Caki2 (cell line): ENCODE results near the gene PSD2. TPM values are rescaled to one million over a fixed set of nuclear protein-coding genes. Genes with fewer than 3 reads are reported as not detected.

Experiments used
- DNase-seq: peaks from one replicate; pipeline ENCODE4 v3.0.0-alpha.2; 2015; ENCODE audit warnings: low read depth
- in situ Hi-C: cut with HindIII; loops from 2 replicates; pipeline ENCODE4 v1.10.0; 2016; ENCODE audit warnings: low sequenced_read_pairs, low pct_unique_long_range_greater_than_20kb, mixed read lengths
- total RNA-seq: library from RNA; depleted of rRNA; stranded (reverse); fragments of >200 nt; shearing (Covaris generic); gene quantifications from 2 replicates; pipeline ENCODE4 v1.2.3, GENCODE V29; 2014; ENCODE audit warnings: low replicate concordance; rRNA removed

The PSD2 gene
- total RNA-seq, 1 experiment from 2014 or later, result not detected

GRCh38 chr5:139881143-139881733 is 85.6 kb downstream of the PSD2 start:
- DNase-seq, result no peak
- in situ Hi-C loops, result no loop called here

DNA sequence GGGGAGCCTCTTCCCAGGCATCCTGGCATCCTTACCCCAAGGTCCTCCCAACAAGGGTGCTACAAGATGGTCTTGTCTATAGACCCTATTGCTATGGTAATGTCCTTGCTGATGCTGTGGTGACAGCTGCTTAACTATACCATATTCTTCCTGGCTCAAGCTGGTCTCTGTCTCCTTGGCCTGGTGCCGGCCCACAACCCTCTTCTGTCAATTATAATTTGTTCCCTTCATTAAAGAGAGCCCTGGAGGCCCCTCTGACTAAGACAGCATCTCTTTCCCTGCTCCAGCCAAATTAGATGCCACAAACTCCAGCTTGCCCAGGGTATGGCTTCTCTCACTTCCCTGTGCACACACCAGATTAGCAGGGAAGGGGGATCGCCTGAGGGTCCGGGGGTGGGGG is 86.7 kb downstream of the PSD2 start:
- in situ Hi-C loops, result no loop called here

GRCh38 chr5:139882961-139883539 is 87.4 kb downstream of the PSD2 start:
- no peak for DNase-seq

More for the DNA sequence above, 86.7 kb downstream of the PSD2 start:
- no peak for DNase-seq

GRCh38 chr5:139884144-139884543 is 88.5 kb downstream of the PSD2 start:
- DNase-seq, result no peak
- in situ Hi-C loops, result no loop called here

More at GRCh38 chr5:139882961-139883539, 87.4 kb downstream of the PSD2 start:
- in situ Hi-C loops, result no loop called here

- in situ Hi-C loops, result no loop called here
- DNase-seq, result no peak
These were observed 89.1 kb downstream of the PSD2 start for GRCh38 chr5:139884734-139885133.

- in situ Hi-C loops, result no loop called here
- DNase-seq, result no peak
These were observed 89.7 kb downstream of the PSD2 start for GRCh38 chr5:139885172-139885856.

- no peak for DNase-seq
- in situ Hi-C loops, result no loop called here
These were observed 90.2 kb downstream of the PSD2 start for GRCh38 chr5:139885857-139886208.

- DNase-seq, result no peak
- in situ Hi-C loops, result no loop called here
These were observed 90.6 kb downstream of the PSD2 start for GRCh38 chr5:139886213-139886612.

- DNase-seq, result no peak
- in situ Hi-C loops, result no loop called here
These were observed 92.8 kb downstream of the PSD2 start for GRCh38 chr5:139888370-139888769.

DNA sequence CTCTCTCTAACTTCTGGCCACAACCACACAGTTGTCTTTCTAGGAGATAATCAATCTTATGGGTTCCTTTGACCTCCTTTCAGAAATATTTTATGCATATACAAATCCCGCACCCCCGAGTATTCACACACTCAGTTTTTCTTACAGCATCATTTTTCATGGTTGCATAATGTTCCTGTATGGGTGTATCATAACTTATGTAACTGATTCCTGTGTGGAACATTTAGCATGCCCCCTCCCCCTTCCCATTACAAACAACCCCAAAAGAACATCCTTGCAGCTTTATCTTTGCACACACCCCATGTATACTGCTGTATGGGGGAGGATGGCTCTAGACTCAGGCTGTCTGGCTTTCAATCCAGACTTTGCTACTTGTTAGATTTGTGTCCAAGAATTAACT is 93.8 kb downstream of the PSD2 start:
- in situ Hi-C loops, result no loop called here
- DNase-seq, result no peak

DNA sequence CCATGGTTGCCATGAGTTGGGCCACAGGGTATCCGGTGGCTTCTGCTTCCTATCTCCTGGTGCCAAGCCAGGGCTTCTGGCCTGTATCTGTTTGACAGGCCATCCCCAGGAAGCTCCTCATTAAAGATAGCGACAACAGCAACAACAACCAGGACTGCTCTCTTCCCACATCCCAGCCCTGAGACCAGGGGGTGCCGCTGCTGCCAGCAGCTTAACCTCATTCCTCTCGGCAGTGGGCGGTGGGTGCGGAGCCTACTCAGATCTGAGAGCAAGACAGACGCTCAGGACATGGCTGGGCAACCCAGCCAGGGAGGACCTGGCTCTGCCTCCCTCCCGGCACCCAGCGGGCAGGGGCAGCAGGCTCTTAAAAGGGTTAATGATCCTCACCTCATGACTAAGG is 98.3 kb downstream of the PSD2 start:
- DNase-seq, result no peak
- in situ Hi-C loops, result no loop called here

Other genes starting within 250 kb of the PSD2 start
- gene UBE2D2, start 234.5 kb upstream of the PSD2 start, total RNA-seq, result 105 and 126 TPM in 2 replicates
- gene CXXC5, start 147.5 kb upstream of the PSD2 start, total RNA-seq, result 71.9 and 96.8 TPM in 2 replicates
- 0.96 and 6.8 TPM in 2 replicates for gene NRG2, start 247.5 kb downstream of the PSD2 start, total RNA-seq